ENCODE data around the gene KCTD13.
"Not testable (repeated sequence)": the region's sequence is repeated elsewhere in the genome, so short reads cannot be mapped to it uniquely, and the experiment has no call there.

Gene KCTD13

DNA sequence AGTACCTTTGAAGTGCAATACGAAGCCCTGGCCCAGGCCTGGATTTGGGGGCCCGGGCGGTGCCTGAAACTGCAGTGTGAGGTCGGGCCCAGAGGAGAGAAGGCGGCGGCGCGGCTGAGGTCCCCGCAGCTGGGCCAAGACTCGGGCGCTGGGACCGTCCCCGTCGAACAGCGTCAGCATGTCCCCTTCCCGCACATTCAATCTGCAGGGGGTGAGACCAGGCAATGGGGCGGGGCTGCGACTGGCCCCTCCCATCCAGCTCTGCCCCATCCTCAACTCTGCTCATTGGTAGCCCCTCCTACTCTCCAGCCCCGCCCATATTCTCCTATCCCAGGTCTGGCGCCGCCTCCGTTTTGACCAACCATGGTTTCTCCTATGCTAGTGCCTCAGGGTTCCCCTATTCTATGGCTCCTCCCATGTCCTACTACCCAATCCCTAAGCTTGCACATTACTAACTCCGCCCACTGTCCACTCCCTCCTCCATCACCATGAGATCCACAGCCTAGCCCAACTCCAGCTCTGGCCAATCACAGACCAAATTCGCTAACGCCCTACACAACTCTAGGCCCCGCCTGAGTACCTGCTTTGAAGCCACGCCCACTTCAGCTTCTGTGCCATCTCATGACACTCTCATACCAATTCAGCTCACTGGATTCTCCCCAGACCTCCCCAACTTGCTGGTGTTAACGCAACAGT lies 48.6 kb downstream of the KCTD13 start:
- no peak for DNase-seq

DNA sequence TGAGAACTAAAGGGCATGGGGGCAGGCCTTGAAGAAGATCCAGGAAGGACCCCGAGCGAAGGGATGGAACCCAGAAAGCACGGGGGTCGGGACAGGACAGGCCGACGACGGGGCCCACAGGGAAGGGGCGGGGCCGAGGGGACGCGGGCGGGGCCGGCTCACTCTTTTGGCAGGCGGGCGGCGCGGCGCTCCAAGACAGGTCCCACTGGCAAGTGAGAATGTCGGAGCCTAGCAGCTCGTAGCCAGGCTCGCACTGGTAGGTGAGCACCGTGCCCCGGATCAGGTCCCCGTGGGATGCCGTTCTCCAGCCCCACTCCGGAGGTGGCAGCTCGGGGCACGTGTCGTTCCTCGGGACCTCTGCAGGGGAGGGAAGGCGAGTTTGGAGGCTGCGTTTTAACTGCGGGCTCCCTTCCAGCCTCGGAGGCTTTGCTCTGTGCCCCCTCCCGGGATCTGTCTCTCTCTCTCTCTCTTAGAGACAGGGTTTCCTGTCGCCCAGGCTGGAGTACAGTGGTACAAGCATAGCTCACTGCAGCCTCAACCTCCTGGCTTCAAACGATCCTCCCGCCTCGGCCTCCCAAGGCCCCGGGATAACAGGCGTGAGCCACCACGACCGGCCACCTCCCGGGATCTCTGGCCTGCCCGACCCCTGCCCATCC lies 49.3 kb downstream of the KCTD13 start:
- DNase-seq, result peak; percentile 6

DNA sequence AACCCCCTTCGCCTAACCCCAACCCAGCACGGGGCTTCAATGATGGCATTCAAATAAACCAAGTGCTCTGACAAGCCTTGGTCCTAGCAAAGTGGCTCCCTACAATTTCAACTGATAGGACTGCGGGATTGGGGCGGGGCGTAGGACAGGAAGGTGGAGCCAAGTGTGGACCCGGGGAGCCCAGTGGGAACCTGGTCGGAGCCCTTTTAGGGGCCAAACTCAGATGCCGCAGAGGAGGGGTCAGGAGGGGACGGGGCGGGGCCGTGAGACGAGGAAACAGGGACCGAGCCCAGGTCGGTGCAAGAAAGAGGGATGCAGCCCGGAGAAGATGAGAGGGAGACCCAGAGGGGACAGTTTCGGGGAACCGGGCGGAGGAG lies 49.8 kb downstream of the KCTD13 start:
- DNase-seq, result no peak

DNA sequence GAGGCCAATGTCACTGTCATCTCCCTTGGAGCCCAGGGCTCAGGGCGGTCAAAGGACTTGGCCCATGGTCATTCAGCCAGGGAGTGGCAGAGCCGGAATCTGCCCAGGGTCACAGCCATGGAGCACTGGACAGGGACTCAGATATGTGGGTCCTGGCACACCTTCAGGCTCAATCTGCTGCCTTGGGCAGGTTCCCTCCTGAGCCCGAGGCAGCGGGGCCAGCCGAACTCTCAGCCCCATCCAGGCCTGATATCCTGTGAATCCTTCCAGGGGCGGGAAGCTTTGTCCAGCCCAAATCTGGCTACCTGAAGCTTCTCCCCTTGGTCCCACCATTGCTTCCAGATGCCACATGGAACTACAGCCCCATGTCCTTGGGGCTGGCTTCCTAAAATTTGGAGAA lies 50.8 kb downstream of the KCTD13 start:
- DNase-seq, result no peak

DNA sequence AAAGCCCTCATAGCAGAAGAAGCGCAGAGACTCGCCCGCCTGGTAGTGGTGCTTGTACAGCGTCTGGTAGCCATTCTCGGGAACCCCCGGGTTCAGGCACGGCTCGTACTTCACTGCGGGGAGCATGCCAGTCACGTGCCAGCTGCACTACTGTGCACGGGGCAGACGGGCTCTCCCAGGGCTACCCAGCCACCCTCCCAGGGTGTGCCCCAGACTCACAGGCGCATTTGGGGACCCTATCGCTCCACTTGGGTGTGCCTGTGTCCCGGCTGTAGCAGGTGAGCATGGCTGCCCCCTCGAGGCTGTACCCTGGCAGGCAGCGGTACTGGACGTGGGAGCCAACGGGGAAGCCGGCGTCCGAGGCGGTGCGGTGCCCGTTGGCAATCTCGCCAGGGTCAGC lies 52.7 kb downstream of the KCTD13 start:
- no peak for DNase-seq

DNA sequence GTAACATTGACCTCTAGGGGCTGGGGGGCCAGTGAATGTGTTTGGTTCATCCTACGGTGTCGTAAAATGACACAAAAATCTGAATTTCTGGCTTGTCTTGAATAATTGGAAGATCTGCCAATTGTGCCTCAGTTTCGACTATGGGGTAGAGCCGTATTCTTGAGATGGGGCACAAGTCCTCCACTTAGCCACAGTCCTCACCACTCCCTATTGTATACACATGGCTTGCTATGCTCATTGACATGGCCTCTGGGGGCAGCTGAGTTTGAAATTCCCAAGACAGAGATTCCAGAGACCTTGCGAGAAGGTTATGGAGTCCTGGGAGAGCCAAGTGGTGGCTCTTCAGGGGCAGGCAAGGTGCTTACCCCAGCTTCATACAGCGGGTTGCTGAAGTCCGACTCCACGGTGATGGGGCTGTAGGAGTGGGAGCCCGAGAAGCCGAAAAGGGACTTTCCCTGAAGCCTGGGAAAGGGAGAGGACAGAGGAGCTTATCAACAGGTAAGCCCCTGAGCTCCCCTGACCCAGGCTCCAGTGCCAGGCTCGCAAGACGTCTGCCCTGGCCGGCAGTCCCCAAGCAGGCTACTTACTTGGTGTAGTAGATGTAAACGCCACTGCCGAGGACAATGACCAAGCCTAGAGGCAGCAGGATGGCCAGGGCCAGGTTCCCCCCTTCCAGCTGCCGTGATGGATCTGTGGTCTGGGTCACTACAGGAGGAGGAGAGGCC lies 54.0 kb downstream of the KCTD13 start:
- no peak for DNase-seq

DNA sequence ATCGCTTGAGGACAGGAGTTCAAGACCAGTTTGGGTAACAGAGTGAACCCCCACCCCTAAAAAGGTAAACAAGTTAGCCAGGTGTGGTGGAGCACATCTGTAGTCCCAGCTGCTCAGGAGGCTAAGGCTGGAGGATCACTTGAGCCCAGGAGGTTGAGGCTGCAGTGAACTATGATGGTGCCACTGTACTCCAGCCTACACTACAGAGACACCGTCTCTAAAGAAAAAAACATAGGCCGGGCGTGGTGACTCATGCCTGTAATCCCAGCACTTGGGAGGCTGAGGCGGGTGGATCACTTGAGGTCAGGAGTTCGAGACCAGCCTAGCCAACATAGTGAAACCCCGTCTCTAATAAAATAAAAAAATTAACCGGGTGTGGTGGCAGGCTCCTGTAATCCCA lies 57.0 kb downstream of the KCTD13 start:
- DNase-seq, result not testable (repeated sequence)

DNA sequence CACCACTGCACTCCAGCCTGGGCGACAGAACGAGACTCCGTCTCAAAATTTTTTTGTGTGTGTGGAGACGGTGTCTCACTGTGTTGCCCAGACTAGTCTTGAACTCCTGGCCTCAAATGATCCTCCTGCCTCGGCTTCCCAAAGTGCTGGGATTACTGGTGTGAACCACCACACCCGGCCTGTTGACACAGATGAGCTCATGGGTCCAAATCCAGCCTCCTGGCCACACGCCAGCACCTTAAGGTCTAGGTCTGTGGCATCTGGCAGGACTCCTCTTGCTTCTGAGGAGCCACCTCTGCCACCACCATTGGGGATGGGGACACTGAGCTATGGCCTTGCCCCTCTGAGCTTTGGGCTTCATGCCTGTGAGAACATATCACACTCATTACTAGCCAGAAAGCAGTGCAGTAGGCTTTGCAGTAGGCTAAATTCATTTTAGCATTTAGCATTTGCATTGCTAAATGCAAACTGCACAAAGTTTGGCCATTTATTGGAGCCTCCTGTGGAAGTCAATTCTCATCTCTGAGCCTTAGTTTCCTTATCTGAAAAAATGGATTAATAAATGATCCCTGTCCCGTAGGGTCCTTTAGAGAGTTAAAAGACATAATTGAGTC lies 57.5 kb downstream of the KCTD13 start:
- no peak for DNase-seq

DNA sequence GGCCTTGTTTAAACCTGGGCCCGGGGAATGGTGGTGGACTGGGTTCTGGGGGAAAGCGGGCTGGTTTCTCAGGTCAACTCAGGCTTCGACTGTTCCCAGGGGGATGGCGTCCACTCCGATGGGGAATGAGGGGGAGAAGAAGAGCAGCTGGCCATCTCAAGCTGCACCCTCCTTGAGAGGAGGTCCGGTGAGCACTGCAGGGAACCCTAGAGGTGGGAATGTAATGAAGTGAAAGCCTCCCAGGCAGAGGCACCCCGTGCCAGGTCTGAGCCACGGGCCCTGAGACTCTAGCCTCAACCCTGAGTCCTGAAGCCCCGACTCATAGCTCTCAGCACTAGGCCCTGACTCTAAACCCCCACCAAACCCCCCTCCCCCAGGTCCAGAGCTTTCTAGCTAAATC lies 61.8 kb downstream of the KCTD13 start:
- no peak for DNase-seq

DNA sequence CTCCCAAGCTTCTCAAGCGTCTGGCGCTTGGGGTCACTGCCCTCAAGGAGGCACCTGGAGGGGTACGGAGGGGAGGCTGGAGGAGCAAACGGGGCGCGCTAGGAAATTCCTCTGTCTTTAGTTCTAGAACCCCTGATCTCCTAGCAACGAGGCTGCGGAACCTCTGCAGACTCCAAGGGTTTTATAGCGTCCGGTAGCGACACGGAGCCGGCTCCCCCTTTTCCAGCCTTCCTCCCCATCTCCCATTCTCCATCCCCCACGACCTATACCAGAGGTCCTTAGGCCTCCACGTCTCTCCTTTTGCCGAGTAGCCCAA lies 62.4 kb downstream of the KCTD13 start:
- no peak for DNase-seq

DNA sequence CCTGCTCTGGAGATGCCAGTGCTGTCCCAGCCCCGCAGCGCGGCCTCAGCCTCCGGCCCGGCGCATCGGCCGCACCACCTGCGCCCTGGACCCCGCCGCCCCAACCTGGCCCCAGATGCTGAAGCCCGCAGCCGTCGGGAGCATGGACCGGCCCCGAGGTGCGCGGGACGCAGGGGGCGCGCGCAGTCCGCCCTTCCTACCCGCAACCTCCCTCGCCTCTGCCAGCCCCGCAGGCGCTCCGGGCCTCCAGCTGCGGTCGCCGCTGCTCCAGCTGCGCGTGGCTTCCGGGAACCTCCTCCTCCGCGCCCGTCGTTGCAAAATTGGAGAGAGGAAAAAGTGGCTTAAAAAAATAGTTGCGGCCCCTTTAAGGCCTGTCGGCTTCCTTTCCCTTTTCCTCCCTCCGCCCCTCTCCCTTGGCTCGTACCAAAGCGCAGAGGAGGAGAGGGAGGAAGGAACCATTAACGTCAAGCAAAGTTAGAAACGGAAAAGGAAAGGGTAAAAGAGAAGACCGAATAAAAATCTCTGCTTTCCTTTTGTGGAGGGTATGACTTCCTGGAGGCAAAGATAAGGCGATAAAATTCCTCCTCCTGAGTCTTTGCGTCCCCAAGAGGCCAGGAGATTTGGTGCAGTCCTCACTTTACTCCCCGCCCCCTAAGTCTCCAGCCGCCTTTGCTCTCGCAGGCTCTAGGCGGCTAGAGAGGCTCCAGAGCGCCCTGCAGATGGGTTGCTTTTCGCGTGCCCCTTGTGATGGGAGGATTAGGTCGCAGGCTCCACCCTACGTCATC lies 63.0 kb downstream of the KCTD13 start, which contains the start of gene CDIPT:
Gene CDIPT, minus strand, starts transcription at position 343 of the 785 bp plus-strand sequence. CDS start 369 bp downstream, outside the sequence.
- DNase-seq, result peak; percentile 85

DNA sequence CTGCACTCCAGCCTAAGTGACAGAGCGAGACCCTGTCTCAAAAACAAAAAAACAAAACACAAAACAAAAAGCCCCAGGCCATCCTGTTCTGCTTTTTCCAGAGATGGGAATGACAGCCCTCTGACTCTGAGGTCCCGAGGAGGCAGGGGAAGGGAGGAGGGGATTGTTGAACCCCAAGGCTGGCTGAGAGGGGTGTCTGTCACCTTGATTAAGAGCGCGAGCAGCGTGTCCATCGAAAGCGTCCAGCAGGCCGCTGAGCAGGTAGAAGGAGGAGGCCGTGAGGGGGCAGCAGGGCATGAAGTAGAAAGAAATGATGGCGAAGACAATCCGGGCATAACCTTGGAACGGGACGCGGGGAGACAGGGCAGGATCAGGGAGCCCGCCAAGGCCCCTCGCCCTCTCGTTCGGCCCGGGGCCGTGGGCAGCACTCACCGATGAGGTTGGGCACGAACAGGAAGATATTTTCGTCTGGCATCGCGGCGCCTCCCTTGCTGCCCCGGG lies 63.6 kb downstream of the KCTD13 start:
- DNase-seq, result no peak

DNA sequence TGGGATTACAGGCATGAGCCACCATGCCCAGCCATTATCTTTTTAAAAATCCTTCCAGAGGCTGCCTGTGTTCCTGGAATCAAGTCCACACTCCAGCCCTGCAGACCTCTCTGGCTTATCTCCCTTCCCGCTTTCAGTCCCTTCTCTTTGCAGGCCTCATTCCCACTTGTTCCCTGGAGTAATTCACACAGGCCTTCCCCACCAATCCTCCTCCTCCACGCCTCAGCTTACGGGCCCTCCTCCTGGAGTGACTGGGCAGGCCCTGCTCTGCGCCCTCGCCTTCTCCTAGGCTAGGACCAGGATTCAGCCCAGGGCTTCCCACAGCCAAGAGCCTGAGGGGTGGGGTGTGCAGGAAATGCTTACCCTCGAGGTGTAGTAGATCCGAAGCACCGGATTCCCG lies 65.8 kb downstream of the KCTD13 start:
- DNase-seq, result no peak

DNA sequence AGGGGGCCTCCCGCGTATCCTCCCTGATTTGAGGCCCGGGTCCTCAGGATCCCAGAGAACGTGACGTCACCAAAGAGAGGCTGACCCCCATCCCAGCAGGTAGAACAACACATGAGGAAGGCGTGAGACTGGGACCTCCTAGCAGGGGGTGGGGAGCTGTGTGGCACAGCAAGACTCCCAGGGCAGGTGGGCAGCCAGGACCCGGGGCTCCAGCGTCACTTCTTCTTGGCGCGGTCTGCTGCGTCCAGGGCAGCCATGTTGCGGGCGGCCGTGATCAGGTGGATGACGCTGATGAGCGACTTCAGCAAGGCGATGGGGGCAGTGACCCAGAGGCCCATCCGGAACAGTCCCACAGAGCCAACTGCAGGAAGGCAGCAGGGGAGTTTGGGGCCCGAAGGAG lies 67.1 kb downstream of the KCTD13 start:
- no peak for DNase-seq

DNA sequence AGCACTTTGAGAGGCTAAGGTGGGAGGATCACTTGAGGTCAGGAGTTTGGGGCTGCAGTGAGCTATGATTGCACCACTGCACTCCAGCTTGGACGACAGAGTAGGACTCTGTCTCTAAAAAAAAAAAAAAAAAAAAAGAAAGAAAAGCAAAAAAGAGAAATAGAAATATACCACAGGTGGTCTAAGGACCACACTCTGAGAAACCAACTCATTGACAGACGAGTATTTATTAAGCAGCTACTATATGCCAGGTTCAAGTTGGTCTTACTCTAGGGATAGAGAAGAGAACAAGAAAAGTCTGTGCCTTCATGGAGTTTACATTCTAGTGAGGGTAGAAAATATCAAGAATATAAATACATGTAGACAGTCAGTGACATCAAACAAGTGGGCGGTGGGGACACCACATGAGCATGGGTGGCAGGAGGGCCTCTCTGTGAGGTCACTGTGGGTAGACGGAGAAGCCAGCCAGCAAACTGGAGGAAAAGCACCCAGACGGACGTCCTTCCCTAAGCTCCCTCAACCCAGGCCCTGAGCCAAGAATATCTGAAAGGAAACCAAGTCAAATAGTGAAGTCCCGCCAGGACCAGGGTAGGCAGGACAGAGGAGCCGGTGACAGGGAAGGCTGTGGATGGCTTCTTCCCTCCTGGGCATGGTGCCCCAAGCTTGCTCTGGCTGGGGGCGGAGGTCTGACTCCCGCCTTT lies 67.7 kb downstream of the KCTD13 start:
- DNase-seq, result no peak

DNA sequence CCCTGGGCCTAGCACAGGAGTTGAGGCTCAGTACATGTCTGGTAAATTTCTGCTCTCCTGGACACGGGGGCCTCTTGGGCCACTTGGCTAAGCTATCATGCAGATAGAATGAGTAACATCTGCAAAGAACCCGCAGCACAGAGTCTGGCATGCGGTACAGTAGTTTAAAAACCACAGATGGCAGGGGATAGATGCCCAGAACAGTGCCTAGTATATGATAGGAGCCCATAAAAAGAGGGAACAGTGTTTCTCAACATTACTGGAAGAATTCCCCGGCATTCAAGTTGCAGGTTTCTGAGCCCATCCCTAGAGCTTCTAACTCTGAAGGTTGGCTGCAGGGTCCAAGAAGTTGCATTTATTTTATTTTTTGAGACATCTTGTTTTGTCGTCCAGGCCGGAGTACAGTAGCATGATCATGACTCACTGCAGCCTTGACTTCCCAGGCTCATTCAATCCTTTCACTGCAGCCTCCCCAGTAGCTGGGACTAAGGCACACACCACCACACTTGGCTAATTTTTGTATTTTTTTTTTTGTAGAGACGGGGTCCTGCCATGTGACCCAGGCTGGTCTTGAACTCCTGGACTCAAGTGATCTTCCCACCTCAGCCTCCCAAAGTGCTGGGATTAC lies 68.8 kb downstream of the KCTD13 start:
- no peak for DNase-seq
